Activated naive CD4-positive, alpha-beta T cell treated with Interleukin-2 at 50 U/mL for 16 hours (primary cell): ENCODE data around the gene ALDH18A1.
A peak's percentile ranks its signal among the peaks of the same experiment; 100 is the strongest.

Source experiments
- DNase-seq: peaks from one replicate; pipeline ENCODE4 v3.0.0-alpha.2; 2020

Gene ALDH18A1

DNA sequence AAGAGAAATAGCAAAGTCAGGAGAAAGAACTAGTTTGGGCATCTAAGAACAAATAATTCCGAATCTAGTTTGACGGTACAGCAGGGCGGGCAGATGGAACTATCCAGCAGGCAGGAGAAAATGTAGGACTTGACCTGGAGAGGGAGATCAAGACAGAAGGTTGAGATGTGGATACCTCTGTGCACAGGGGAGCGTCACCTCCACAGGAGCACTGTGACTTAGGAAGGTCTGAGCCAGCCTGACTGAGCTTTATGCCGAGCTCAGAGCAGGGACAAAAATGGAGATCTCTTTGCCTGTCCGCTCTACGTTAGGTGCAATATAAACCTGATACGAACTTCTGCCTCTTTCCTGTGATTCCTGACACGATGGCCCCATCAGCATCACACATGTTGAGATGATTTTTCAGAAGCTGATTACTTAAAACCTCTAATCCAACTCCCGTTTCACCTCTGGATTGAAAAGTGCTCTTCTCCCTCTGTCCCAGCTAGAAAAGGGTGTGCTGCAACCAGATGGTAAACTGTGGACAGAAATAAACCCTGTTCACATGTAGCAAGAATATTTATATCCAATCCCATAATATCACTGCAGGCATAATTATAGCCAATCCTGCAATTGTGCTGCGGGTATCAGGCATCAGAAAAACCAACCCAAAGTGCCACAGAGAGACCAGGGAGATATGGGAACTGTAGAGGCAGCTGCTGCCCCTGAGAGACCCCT is 81.7 kb downstream of the ALDH18A1 start:
- no peak for DNase-seq

DNA sequence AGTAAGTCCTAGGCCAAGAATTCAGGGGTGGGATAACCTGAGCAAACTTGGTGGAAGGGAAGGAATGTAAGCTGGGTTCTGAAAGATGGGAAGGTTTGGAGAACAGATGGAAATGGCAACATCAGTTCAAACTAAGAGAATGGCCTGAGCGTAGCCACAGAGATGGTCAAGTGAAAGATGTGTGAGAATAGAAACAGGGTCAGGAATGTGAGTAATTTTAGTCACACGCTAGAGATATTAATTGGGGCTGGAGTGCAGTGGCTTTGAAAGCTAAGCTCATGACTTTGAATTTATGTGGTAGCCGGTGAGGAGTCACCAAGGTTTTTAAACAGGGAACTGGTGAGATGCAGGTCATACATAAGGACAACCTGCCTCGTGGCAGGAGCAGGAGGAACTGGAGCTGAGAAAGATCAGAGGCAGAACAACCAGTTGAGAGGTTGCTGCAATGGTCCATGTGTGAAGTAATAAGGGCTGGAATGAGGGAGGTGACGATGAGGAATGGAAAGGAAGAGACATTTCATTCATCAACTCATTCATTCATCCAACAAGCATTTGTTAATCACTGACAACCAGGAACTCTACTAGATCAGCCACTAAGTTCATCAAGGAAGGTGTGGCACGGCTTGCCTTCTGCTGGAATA is 82.4 kb downstream of the ALDH18A1 start:
- DNase-seq, result no peak

DNA sequence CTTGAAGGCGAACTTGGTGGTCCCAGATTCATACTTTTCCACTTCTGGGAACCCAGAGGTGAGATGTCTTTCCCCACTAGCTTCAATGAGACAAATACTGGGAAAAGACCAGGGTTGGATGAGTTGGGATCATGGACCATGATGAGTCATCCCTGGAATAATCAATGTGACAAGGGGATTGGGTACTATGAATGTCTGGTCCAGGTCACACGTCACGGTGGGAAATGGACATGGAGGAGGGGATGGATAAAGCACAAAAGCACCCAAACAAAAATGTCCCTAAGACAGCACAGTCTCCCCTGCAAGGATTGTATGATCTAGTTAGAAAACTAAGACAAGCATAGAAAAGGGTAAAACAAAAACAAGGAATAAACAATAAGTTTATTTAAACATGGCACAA is 83.0 kb downstream of the ALDH18A1 start:
- DNase-seq, result no peak

DNA sequence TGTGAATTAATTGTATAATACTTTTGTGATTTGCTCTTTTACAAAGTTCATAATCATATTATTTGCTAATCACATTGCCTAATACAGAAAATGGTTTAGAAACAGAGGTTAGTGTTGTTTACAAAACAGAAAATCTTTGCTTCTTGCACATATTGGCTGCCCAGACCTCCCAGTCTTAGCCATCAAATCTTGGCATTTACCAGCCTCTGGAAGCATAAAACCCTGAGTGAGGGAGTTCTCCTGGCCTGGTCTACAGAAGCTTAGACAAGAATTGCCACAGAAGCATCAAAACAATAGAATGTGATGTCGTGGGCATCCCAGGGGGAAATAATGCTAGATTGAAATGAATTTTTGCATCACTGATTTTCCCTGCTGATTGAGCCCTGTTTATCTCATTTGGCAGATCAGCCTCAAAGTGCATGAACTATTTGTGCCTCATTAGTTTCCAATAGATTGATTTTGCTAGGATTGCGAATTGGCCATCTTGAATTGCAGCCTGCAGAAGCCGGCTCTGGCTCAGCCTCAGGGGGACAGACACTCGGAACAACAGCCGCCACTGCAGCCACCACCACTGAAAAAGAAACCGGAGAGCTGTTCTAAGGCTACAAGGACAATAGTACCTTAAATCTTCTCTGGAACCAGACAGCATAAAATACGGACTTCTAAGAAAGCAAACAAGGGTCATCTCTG is 84.2 kb downstream of the ALDH18A1 start:
- DNase-seq, result no peak

DNA sequence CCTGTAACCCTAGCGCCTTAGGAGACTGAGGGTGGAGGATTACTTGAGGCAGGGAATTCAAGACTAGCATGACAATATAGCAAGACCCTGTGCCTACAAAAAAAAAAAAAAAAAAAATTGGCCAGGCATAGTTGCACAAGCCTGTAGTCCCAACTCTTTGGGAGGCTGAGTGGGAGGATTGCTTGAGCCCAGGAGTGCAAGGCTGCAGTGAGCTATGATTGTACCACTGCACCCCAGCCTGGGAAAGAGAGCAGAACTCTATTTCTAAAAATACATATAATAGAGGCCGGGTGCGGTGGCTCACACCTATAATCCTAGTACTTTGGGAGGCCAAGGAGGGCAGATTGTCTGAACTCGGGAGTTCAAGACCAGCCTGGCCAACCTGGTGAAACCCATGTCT is 85.1 kb downstream of the ALDH18A1 start:
- no peak for DNase-seq

DNA sequence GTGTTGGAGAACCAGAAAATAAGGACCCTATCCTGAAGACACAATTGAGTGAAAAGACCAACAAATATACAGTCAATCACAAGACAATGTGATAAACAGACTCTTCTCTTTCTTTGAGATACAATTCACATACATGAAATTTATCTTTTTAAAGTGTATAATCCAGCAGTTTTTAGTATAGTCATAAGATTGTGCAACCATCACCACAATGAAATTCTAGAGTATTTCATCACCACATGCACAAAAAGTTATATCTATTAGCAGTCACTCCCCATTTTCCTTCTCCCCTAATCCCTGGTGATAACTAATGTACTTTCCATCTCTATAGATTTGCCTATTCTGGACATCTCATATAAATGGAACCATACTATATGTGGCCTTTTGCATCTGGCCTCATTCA is 87.1 kb downstream of the ALDH18A1 start:
- no peak for DNase-seq

DNA sequence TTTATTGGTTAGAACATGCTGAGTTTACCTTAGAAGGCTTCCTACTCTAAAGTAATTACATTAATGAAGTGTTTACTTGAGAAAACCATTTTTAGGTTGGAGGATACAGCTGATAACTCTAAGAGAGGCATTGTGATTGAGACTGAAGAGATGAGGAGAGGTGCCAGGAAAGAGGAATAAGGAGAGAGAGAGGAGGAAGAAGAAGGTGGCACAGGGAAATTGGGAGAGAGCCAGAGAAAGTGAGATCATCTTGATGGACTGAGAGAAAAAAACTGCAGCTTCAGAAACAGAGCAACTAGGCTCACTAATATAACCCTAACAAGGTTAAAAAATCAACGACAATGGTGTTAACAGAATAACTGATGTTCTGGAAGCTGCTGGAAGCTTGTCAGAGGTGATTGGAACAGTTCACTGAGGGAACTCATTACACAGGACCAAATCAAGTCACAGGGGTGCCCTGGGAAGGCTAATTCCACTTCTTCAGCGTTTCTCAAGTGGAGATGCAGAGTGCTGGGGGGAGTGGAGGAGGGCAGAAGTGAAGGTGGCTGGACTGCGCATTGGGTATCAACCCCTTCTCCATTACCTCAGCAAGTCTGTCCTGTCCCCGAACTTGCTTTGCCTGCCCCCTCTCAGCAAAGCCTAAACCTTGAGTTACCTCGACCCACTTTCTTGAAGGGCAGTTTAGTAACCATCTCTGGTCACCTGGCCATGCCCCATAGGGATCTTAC is 88.4 kb downstream of the ALDH18A1 start:
- no peak for DNase-seq

DNA sequence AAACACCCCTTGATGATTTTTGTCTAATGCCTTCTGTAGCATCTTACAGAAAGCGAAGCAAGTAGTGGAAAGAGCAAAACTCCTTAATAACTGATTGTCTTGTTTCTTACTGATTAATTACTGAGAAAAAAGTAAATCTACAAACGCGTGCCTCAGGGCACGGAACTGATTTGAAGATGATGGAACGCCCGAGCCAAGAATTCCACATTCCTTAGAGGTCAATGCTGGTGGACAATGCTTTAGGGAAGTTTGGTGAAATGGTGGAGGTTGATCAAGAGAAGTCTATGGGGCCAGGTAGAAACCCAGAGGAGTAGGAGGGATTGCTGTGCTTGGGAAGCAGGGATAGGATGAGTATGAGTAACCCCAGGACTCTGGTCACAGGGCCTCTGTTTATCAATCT is 90.4 kb downstream of the ALDH18A1 start:
- no peak for DNase-seq

DNA sequence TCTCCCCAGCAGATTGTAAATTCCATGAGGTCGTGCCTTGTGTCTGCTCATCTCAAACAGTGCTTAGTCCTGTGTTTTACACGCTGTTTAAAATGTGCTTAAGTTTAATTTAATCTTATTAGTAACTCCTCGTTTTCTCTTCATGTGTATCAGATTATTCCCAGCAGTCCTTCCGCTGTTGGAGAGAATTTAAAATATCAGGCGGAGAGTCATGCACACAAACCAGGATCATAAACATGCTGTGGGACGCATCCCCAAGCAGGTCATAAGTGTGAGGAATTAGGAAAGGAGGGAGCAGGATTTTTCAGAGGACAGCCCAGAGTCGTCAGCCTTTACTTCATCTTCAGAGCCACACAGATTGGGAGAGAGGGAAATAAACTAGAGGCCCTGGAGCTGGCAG is 91.2 kb downstream of the ALDH18A1 start:
- no peak for DNase-seq

DNA sequence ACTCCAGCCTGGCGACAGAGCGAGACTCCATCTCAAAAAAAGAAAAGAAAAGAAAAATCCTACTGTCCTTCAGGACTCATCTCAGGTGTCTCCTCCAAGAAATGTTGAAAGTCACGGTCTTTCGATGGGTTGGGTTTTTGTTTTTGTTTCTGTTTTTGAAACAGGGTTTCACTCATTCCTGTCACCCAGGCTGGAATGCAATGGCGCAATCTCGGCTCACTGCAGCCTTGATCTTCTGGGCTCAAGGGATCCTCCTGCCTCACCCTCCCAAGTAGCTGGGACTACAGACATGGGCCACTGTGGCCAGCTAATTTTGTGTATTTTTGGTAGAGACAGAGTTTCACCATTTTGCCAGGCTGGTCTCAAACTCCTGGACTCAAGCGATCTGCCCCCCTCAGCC is 92.2 kb downstream of the ALDH18A1 start:
- no peak for DNase-seq

DNA sequence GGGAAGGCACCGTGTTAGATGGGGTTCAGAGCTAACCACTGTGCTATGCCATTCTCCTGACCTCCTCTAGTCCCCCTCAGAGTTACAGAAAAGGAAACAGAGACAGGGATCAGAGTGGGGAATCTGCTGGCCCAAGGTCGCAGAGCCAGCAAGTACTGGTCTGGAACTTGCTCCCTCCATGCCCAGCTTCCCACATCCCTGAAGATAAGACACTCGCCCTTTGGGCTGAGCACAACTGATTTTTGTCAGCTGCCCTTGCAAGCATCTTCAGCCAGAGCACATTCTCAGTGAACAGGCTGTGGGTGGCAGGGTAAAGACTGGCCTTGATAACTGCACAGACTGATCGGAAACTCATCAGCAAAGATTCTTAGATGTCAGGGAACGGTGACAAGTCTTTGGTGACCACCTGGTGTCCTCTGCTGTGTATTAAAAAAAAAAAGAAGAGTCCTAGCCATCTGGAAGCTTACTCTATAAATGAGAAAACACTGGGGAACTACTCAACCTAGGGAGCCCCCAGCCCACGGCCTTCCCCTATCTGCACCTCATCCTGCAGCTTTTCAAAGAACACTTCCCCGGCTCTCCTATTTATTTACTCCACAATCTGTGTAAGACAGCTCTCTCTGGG is 94.1 kb downstream of the ALDH18A1 start:
- no peak for DNase-seq

DNA sequence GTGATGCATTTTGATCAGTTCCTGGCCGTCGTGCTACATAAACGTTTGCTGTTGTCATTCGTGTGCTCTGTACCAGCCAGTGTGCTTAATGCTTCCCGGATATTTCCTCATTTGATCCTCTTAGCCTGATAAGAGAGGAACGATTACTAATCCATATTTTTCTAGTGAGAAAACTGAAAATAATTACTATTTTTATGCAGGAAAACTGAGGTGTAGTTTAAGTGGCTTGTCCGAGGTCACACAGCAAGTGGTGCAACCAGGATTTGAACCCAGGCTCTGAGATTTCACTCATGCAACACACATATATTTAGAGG is 94.7 kb downstream of the ALDH18A1 start:
- no peak for DNase-seq

DNA sequence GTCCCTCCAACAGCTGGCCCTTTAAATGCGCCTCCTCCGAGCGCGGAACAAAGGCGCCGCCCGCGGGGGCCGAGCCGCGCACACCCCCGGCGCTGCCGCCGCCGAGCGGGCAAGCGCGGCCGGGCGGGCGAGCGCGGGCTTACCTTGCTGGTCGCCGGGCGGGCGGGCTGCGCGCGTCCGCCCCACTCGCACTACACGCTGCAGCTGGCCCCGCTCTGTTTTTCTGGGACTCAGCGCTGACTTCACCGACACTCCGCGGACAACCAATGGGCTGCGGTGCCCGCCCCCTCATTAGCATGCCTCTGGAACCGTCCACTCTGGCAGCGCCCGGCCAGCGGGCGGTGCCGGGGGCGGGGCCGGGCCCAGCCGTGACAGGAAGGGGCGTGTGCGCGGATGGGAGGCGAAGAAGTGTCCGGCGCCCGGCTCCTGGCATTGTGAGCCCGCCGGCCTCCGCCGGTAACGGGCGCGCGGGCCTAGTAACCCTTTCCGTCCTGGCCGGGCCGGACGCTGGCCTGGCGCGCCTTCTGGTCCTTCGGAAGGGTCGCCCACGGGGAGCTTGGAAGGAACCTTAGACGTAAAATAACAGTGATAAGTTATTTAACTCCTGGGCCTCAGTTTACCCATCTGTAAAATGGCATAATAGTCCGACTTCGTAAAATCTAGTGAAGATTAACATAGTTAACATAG is 95.2 kb downstream of the ALDH18A1 start, which contains the start of gene SORBS1:
SORBS1 (minus strand) TSS at position 195 of the 687 bp plus-strand sequence. CDS start 120,236 bp downstream, outside the sequence.
- DNase-seq, result peak; percentile 88

DNA sequence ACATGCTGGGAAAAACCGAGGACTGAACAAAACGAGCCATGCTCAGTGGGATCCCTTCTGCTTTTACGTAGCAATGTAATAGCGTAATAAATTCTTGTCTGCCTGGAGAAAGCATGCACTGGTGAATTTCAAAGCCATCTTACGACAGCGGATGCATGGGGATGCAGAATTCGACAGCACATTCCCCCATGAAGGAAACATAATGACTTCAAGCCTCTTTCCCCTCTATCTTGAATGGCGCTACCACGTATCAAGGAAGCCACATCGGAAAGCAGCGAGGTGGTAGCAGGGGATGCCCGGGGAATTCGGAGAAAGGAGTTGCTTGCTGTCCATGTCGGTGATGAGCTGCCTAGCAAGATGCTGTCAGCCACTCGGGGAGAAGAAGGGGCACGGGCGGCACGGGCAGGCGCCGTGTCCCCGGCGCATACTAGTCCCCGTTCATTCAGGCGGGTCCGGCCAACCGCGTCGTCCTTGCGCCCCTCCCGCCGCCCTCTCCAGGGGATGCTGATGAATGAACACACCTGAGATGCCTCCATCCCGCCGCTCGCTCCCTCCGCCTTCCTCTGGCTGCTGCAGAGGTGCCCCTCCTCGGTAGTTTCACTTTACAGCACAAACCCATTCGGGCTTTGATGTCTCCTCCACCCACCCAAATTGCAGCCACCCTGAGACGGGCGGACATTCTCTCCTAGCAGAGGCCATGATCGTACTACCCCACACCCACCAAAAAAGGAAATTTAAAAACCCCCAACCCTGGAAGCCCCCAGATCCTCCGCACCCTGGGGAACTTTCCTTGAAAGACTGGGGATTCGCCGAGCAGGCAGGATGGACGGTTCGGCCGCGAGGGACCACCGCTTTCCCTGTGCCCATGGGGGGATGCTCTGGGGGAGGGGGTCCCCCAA is 96.0 kb downstream of the ALDH18A1 start:
- DNase-seq, result peak; percentile 50

DNA sequence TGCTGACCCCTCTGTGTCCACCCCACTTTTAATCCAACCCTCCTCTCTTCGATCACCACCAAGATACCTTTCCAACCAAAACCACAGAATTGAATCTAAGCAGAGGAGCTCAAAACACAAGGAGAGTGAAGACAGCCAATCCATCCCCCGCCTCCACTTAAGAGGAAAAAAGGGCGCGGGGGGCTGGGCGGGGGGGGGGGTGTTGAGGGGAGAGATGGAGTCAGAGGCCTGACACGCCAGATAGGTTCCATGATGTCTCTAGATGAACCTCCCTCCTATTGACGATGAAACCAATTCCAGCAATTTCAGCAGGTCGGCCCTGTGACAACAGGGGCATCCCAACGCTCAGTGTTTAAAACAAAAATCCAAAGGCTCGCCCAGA is 96.6 kb downstream of the ALDH18A1 start:
- DNase-seq, result no peak

DNA sequence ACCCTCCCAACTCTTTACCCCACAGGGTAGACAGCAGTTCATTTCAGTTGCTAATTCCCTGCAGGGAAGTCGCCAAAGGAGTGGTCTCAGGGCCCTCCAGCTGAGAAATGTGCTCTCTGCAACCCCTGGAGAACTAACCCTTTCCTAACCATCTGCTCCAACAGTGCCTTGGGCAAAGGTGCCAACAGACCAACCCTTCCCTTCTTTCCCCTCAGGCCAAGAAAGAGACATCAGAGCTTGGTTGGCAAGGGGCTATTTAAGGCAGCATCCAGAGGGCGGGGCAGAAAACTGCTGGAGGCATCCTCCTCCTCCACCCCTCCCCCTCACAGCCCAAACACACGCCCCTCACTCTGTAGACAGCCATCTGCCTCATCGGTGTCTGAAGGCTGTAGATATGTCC is 97.0 kb downstream of the ALDH18A1 start:
- no peak for DNase-seq

DNA sequence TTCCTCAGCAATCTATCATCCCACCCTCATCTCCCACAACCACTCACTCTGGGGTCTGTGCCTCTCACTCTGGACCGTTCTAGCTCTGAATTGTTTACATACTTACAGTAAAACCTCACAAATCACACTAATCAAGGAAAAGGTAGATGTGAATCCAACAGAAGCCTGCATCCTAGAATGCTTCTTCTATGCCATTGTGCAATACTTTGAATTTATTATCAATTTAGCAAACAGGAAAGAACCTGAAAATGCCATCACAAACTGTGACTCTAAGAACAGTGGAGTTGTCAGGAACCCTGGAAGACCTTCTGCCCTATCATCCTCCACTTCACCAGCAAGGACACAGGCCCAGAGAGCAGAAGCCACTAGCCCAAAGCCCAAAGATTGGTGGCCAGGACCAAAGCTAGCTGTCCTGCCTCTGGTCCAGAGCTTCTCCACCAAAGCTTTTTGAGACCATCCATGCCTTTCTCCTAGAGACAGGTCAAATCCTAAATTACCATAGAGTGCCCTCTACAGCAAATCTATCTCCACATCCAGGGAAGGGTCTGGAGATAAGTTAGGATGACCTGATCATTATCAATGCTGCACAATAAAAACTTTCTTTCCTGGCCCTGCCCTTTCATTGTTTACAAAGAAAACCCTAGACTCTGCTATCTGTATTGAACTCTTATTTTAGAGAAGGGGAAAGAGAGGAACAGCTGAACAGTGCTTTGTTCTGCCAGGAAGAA is 97.8 kb downstream of the ALDH18A1 start:
- no peak for DNase-seq

DNA sequence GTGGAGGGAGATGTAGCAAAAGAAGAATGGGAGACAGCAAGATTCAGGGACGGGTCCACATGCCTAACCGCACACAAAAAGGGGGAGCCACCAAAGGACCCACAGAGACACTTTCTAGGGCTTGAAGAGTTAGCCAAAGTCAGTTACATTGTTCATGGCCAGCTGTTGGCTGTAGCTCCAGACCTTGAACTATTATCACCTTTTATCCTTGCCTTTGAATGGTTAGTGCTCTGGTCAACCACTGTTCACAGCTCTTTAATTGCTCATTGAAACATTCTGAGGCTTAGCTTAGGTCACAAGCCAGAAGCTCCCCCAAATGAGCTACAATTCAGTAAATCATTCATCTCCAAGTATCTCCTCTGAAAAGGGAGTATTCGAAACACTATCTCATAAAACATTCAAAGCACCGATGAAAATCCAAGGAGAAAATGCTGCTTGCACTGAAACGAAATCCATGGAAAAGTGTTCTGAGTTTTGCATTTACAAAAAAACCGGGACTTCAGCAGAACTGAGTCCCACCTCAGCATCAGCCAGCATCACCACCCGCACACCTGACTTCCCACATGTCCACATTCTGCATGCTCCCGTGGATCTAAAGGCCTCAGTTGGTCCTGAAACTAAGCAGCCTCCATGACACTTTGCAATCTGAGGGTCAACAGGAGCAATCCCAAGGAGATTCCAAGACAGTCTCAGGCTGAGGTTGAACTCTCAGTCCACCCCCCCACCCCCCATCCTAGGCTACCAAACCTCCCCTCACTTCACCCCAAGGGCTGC is 99.3 kb downstream of the ALDH18A1 start:
- no peak for DNase-seq
